Keratinocyte (primary cell): ENCODE data around the gene SPATC1L. TPM values are rescaled to one million over a fixed set of nuclear protein-coding genes. Genes with fewer than 3 reads are reported as not detected.
"Not testable (repeated sequence)": the region's sequence is repeated elsewhere in the genome, so short reads cannot be mapped to it uniquely, and the experiment has no call there.

Experiments used
- DNase-seq: peaks from one replicate; pipeline ENCODE4 v3.0.0-alpha.2; 2011; ENCODE audit warnings: low read depth, missing footprints, low spot score
- FAIRE-seq: peaks from 2 replicates; lab custom pipeline; 2011; peaks lifted over from hg19 to GRCh38; lab: Jason Lieb, UNC
- H2AFZ ChIP-seq: 2 replicates; pipeline ENCODE4 v1.6.0; 2012; ENCODE audit warnings: low read length, control low read depth, inconsistent platforms; ENCODE audit not compliant: control insufficient read depth
- H3K27ac ChIP-seq: 2 replicates; pipeline ENCODE4 v1.5.1; 2011; ENCODE audit warnings: low read length; ENCODE audit not compliant: control insufficient read depth, insufficient read depth
- H3K27me3 ChIP-seq: 3 replicates; pipeline ENCODE4 v1.6.0; 2011; ENCODE audit warnings: low read length; ENCODE audit not compliant: control insufficient read depth, insufficient read depth; ENCODE audit errors: extremely low read depth
- H3K36me3 ChIP-seq, 2 experiments: 2 replicates in 1 of 2; 3 replicates in 1 of 2; pipeline ENCODE4 v1.5.1; 2011; ENCODE audit warnings: low read length in 2 of 2, mild to moderate bottlenecking in 1 of 2; ENCODE audit not compliant: control insufficient read depth in 2 of 2, insufficient read depth in 2 of 2; ENCODE audit errors: extremely low read depth in 1 of 2
- H3K4me1 ChIP-seq: 3 replicates; pipeline ENCODE4 v1.5.1; 2011; ENCODE audit warnings: low read length; ENCODE audit not compliant: control insufficient read depth, insufficient read depth; ENCODE audit errors: extremely low read depth
- H3K4me2 ChIP-seq: 3 replicates; pipeline ENCODE4 v1.6.0; 2011; ENCODE audit warnings: low read depth, low read length; ENCODE audit not compliant: control insufficient read depth, insufficient read depth; ENCODE audit errors: extremely low read depth
- H3K4me3 ChIP-seq, 3 experiments: fragments of 200-600 bp in 1 of 3; sonication (generic) in 1 of 3; 2 replicates in 2 of 3; 3 replicates in 1 of 3; pipeline ENCODE4 v1.5.1; 2011 to 2016; ENCODE audit warnings: low read length in 3 of 3, mild to moderate bottlenecking in 3 of 3, control low read depth in 2 of 3, inconsistent platforms in 1 of 3, low read depth in 1 of 3, mixed read lengths in 1 of 3, mixed run types in 1 of 3, moderate library complexity in 1 of 3; ENCODE audit not compliant: control insufficient read depth in 2 of 3, insufficient read depth in 2 of 3; ENCODE audit errors: extremely low read depth in 1 of 3
- H3K79me2 ChIP-seq: 2 replicates; pipeline ENCODE4 v1.6.0; 2012; ENCODE audit warnings: low read length; ENCODE audit not compliant: control insufficient read depth, insufficient read depth
- H3K9ac ChIP-seq: 3 replicates; pipeline ENCODE4 v1.6.0; 2011; ENCODE audit warnings: low read length; ENCODE audit not compliant: control insufficient read depth, insufficient read depth; ENCODE audit errors: extremely low read depth
- H3K9me1 ChIP-seq: 3 replicates; pipeline ENCODE4 v1.6.0; 2011; ENCODE audit warnings: low read length; ENCODE audit not compliant: control insufficient read depth, insufficient read depth; ENCODE audit errors: extremely low read depth
- H3K9me3 ChIP-seq: 2 replicates; pipeline ENCODE4 v1.5.1; 2012; ENCODE audit warnings: low read depth, low read length; ENCODE audit not compliant: control insufficient read depth
- H4K20me1 ChIP-seq: 3 replicates; pipeline ENCODE4 v1.6.0; 2011; ENCODE audit warnings: low read length; ENCODE audit not compliant: control insufficient read depth, insufficient read depth; ENCODE audit errors: extremely low read depth
- CTCF ChIP-seq, 3 experiments: IDR thresholded peaks in 1 of 3; conservative IDR thresholded peaks in 1 of 3; optimal IDR thresholded peaks in 1 of 3; 2 replicates in 2 of 3; 3 replicates in 1 of 3; pipeline versions ENCODE3 to v1.5.1; 2011; ENCODE audit warnings: low read length in 3 of 3, mild to moderate bottlenecking in 3 of 3, moderate library complexity in 2 of 3, control low read depth in 1 of 3, inconsistent platforms in 1 of 3; ENCODE audit not compliant: insufficient read depth in 2 of 3; ENCODE audit errors: extremely low read depth in 1 of 3
- EZH2 ChIP-seq: IDR thresholded peaks from one replicate; pipeline ENCODE4 v1.6.1; 2012; ENCODE audit warnings: inconsistent platforms, mild to moderate bottlenecking, low read length, moderate library complexity
- dilution Hi-C: fragments of 300-500 bp; cut with MboI; formaldehyde crosslinking; loops from one replicate; pipeline ENCODE4 v1.7.0; 2020; ENCODE audit warnings: low sequenced_read_pairs; ENCODE audit not compliant: extremely low pct_ligation_motif_present
- polyA plus RNA-seq, 5 experiments: library from polyadenylated mRNA; depleted of rRNA in 3 of 5; stranded (reverse) in 3 of 5; stranded (forward) in 1 of 5; unstranded in 1 of 5; fragments of >200 nt; gene quantifications; 1 replicate in 1 of 5; 2 replicates in 3 of 5; 3 replicates in 1 of 5; pipeline versions ENCODE4 v1.2.1 to v1.2.3, GENCODE V29; 2011 to 2012; ENCODE audit warnings: missing spikeins in 2 of 5, low read depth in 1 of 5, low replicate concordance in 1 of 5

SPATC1L gene
- polyA plus RNA-seq, 1 donor (not counting 4 experiments of a cell fraction or from before 2014, with no cell fraction given), result 1.3 TPM

GRCh38 chr21:46202592-46203202, 18.4 kb upstream of the SPATC1L start:
- peaks cover 47 to 48% of the 10 kb centered on the region in 2 experiments for H3K36me3 ChIP-seq
- DNase-seq, result no peak

GRCh38 chr21:46200877-46201803, 16.9 kb upstream of the SPATC1L start:
- Histone ChIP-seq H3K9ac (peak overlapping the region; percentile 15), H3K27ac (peak overlapping the region; percentile 86), H3K36me3 (peaks cover 46% of the 10 kb centered on the region in 2 experiments), H3K79me2 (peaks cover 18% of the 10 kb centered on the region)
- H3K9me1 ChIP-seq, H2AFZ ChIP-seq, H4K20me1 ChIP-seq, dilution Hi-C loops, H3K4me3 ChIP-seq, H3K9me3 ChIP-seq, H3K4me1 ChIP-seq, H3K4me2 ChIP-seq, H3K27me3 ChIP-seq, DNase-seq, FAIRE-seq: not testable (repeated sequence)

More at GRCh38 chr21:46202592-46203202, 18.4 kb upstream of the SPATC1L start:
- dilution Hi-C loops, result no loop called here
- Histone ChIP-seq H2AFZ (no peak overlapping the region), H3K27me3 (no peaks in the 10 kb centered on the region), H3K4me1 (no peaks in the 10 kb centered on the region), H3K9me1 (no peaks in the 10 kb centered on the region), H4K20me1 (no peaks in the 10 kb centered on the region), H3K9ac (no peak overlapping the region), H3K79me2 (peaks cover 16% of the 10 kb centered on the region), H3K4me3 (no peak overlapping the region), H3K4me2 (no peak overlapping the region), H3K27ac (no peak overlapping the region), H3K9me3 (no peaks in the 10 kb centered on the region)
- TF ChIP-seq EZH2 (no peak), CTCF (optimal IDR thresholded peaks at IDR 0.05 in 1 of 3, IDR thresholded peaks at IDR 0.05 in 1 of 3, conservative IDR thresholded peaks at IDR 0.05 in 1 of 3; ENCODE audit: extremely low read depth in 1 of 3, insufficient read depth in 2 of 3, low read length in 3 of 3) (no peak)
- FAIRE-seq, result no peak
